GM12865 (cell line): Measurements from ENCODE around the gene TEX261.
A peak's percentile ranks its signal among the peaks of the same experiment; 100 is the strongest.

Source experiments
- DNase-seq: peaks from one replicate; pipeline ENCODE4 v3.0.0; 2010; ENCODE audit warnings: low read depth
- H3K4me3 ChIP-seq: 2 replicates; pipeline ENCODE4 v1.5.1; 2011; ENCODE audit warnings: mild to moderate bottlenecking, low read depth, low read length, control low read depth
- TF ChIP-seq, protein P1 (sequence below): IDR thresholded peaks from 2 replicates; pipeline ENCODE4 v1.5.1; 2011; ENCODE audit warnings: low read length, control low read depth, low read depth, inconsistent platforms; ENCODE audit not compliant: insufficient read depth; ENCODE audit errors: missing control alignments

TEX261 gene

GRCh38 chr2:70954886-70955285, 39.8 kb downstream of the TEX261 start:
- H3K4me3 ChIP-seq, result no peak overlapping the region
- TF ChIP-seq, protein P1, sequence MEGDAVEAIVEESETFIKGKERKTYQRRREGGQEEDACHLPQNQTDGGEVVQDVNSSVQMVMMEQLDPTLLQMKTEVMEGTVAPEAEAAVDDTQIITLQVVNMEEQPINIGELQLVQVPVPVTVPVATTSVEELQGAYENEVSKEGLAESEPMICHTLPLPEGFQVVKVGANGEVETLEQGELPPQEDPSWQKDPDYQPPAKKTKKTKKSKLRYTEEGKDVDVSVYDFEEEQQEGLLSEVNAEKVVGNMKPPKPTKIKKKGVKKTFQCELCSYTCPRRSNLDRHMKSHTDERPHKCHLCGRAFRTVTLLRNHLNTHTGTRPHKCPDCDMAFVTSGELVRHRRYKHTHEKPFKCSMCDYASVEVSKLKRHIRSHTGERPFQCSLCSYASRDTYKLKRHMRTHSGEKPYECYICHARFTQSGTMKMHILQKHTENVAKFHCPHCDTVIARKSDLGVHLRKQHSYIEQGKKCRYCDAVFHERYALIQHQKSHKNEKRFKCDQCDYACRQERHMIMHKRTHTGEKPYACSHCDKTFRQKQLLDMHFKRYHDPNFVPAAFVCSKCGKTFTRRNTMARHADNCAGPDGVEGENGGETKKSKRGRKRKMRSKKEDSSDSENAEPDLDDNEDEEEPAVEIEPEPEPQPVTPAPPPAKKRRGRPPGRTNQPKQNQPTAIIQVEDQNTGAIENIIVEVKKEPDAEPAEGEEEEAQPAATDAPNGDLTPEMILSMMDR, result no peak
- DNase-seq, result no peak

DNA sequence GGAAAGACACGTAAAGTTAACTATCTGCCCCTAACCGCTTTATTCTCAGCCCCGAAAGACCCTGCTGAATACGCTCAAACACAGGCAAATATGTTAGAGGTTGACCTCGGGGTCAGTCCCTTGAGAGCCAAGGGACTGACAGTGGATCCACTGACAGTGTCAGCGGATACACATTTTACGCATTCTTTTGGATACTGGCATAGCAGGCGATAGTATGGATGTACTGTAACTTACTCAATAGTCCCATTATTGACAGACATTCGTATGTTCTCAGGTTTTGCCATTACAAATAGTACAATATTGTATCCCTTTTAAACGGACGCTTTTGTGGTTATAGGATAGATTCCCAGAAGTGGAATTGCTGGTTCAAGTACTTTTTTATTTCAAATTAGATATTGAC, 45.6 kb downstream of the TEX261 start:
- no peak for DNase-seq
- H3K4me3 ChIP-seq, result no peak overlapping the region

DNA sequence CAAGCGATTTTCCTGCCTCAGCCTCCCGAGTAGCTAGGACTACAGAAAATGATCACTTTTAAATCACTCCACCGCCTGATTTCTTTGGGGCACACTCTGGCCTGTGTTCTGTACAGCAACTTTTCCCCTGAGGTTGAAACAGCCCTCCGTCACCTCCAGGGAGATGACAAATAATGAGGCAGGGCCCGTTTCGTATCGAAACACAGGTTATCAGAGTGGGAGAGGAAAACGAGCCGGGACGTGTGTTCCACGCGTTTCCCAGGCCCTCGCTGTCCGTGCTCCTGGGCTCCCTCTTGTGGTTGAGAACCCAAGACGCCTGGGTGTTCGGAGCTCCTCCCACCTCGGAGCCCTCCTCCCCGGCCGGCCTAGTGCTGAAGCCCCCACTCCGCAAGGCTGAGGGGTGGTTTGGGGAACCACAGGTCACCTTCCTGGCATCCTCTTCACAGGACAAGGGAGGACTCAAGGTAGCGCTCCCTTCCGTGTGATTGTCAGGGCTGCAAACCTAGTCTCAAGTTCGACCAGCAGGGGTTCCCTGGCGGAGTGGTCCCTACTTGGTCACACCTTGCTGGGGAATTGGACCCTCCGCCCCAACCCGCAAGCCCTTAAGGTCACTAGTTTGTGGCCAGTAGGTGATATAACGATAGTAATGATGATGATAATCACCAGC, 46.2 kb downstream of the TEX261 start:
- no peak overlapping the region for H3K4me3 ChIP-seq
- TF ChIP-seq, protein P1, result peak; percentile 83
- DNase-seq, result peak; percentile 65

More for the DNA sequence above, 45.6 kb downstream of the TEX261 start:
- TF ChIP-seq, protein P1, result no peak

DNA sequence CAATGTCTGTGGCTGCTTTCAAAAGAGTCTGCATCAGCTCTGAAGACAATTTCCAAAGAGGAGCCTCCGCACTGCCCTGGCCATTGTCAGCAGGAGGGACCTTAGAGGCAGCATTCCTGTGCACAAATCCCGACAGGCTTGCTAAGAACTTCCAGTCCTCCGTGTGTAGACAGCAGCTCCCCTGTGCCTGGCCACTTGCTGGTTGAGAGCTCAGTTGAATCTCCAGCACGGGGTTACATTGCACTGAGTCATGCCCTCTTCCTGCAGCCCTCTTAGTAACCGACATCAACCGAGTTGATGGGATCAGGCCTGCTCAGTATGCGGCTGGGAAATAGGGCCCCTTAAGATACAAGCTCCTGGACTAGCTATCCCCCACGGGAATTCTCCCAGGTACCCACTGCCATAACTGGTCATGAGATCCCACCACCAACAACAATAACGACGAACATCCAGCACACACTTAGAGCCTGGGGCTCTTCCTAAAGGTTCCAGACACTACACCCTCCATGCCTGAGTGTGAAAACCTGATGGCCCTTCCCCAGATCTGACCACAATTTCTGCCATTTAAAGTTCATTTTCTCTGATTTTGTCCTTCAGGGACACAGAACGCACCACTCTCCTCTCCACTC, 47.0 kb downstream of the TEX261 start:
- TF ChIP-seq, protein P1, result no peak
- H3K4me3 ChIP-seq, result no peak overlapping the region
- no peak for DNase-seq

DNA sequence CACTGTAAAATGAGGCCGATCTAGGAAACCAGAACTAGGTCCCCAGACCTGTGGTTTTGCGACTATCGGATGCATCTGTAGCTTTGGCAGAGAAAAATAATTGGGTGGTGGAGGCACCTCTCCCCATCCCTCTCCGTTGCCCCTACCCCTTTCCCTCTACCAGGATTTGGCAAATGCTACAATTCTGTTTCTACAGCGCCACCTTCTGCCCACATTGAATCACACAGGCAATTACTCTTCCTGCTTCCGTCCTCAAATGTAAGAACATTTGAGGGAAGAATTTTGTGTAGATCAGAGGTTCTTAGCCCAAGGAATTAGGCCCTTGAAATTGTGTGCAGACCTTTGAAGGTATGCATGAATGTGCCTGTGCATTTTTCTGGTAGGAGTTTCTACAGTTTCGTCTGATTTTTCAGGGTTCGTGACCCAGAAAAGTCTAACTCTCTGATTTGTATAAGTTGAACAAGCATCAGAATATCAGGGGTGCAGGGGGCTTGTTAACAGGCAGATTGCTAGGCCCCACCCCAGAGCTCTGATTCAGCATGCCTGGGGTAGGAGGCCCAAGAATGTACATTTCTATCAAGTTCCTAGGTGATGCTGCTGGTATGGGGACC, 47.7 kb downstream of the TEX261 start:
- TF ChIP-seq, protein P1, result peak; percentile 69
- peak; percentile 53 for DNase-seq
- H3K4me3 ChIP-seq, result no peak overlapping the region

DNA sequence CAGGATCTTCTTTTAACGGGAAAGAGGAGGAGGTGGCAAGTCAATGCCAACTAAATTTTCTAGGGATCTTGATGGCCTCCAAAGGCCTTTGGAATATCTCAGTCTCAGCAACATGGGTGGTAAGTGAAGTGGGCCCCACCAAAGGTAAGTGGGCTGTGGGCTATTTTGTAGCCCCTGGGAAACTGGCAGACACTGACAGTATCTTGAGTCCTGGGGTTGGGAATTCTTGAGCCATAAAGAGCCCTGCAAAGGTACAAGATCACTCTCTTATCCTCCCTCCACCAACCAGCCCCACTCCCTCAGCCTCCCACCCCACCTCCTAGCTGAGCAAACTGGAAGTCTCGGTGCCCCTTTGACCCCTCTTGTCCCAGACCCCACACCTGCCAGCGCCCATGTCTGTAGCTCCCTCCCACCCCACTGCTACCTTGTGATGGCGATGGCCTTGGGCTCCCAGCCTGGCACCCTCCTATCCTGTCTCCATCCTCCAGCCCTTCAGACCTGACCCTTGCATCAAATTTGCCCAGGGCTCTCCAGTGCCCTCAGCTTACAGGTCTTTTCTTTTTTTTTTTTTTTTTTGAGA, 50.5 kb downstream of the TEX261 start:
- H3K4me3 ChIP-seq, result no peak overlapping the region
- no peak for DNase-seq
- TF ChIP-seq, protein P1, result no peak
